ENCODE results near the gene ZNF549.

GRCh38 chr19:57558525-57558924 lies 31.4 kb downstream of the ZNF549 start:
- TF ChIP-seq RFX5 (IDR thresholded peaks at IDR 0.05; ENCODE audit: borderline replicate concordance, low read depth, low read length) (no peak), CTCF (IDR thresholded peaks at IDR 0.05; ENCODE audit: control extremely low read depth in 1 of 3, insufficient read depth in 1 of 3, low read depth in 1 of 3, low read length in 3 of 3) (no peak), EZH2 (IDR thresholded peaks at IDR 0.05; ENCODE audit: low read depth, low read length, severe bottlenecking) (no peak), POLR2A (IDR thresholded peaks at IDR 0.05; ENCODE audit: control extremely low read depth in 1 of 2, low read depth in 2 of 2, low read length in 2 of 2) (no peak; a peak in 1 of 3 replicates), SP4 (IDR thresholded peaks at IDR 0.05; ENCODE audit: low read length) (no peak), TAF1 (IDR thresholded peaks at IDR 0.05; ENCODE audit: low read depth, low read length) (no peak), SRF (IDR thresholded peaks at IDR 0.05; ENCODE audit: low read depth, low read length) (no peak)

Data from H1 (cell line).